ENCODE measurements around the gene ADGRL2. TPM values are rescaled to one million over a fixed set of nuclear protein-coding genes. Genes with fewer than 3 reads are reported as not detected.
A peak's percentile ranks its signal among the peaks of the same experiment; 100 is the strongest.

ADGRL2 gene
- total RNA-seq, 2 donors from 2014 or later, result 83.1 to 121 TPM

GRCh38 chr1:81758181-81758580 lies 42.6 kb upstream of the ADGRL2 start:
- Histone ChIP-seq H3K27me3 (no peaks in the 10 kb centered on the region), H3K9me3 (no peaks in the 10 kb centered on the region), H3K27ac (no peak overlapping the region), H3K4me1 (peaks cover 0 to 22% of the 10 kb centered on the region in 2 donors), H3K4me3 (no peak overlapping the region), H3K36me3 (no peaks in the 10 kb centered on the region)
- TF ChIP-seq CTCF (IDR thresholded peaks at IDR 0.05), result no peak
- DNase-seq (ENCODE audit: low spot score), result no peak

- no peaks in the 10 kb centered on the region for H3K36me3 ChIP-seq
- no peak overlapping the region for H3K27ac ChIP-seq
- H3K27me3 ChIP-seq, result no peaks in the 10 kb centered on the region
- peaks cover 0 to 22% of the 10 kb centered on the region in 2 donors for H3K4me1 ChIP-seq
- no peak overlapping the region for H3K4me3 ChIP-seq
- H3K9me3 ChIP-seq, result no peaks in the 10 kb centered on the region
- DNase-seq (ENCODE audit: low spot score), result no peak
- TF ChIP-seq CTCF (IDR thresholded peaks at IDR 0.05), result peak in 1 of 2 donors; percentile 57
These were observed 40.1 kb upstream of the ADGRL2 start for GRCh38 chr1:81760477-81761097.

GRCh38 chr1:81775510-81775909 lies 25.2 kb upstream of the ADGRL2 start:
- no peak for DNase-seq (ENCODE audit: low spot score)
- no peak for TF ChIP-seq CTCF (IDR thresholded peaks at IDR 0.05)
- no peaks in the 10 kb centered on the region for H3K4me1 ChIP-seq
- no peaks in the 10 kb centered on the region for H3K9me3 ChIP-seq
- H3K4me3 ChIP-seq, result no peak overlapping the region
- no peaks in the 10 kb centered on the region for H3K36me3 ChIP-seq
- no peaks in the 10 kb centered on the region for H3K27me3 ChIP-seq
- no peak overlapping the region for H3K27ac ChIP-seq

GRCh38 chr1:81780705-81781454 lies 19.9 kb upstream of the ADGRL2 start:
- no peaks in the 10 kb centered on the region for H3K36me3 ChIP-seq
- no peak overlapping the region for H3K4me3 ChIP-seq
- no peak overlapping the region for H3K27ac ChIP-seq
- no peak for TF ChIP-seq CTCF (IDR thresholded peaks at IDR 0.05)
- no peaks in the 10 kb centered on the region for H3K9me3 ChIP-seq
- DNase-seq (ENCODE audit: low spot score), result no peak
- no peaks in the 10 kb centered on the region for H3K4me1 ChIP-seq
- no peaks in the 10 kb centered on the region for H3K27me3 ChIP-seq

GRCh38 chr1:81781749-81782148 lies 19.0 kb upstream of the ADGRL2 start:
- Histone ChIP-seq H3K27me3 (no peaks in the 10 kb centered on the region), H3K4me1 (no peaks in the 10 kb centered on the region), H3K4me3 (no peak overlapping the region), H3K27ac (no peak overlapping the region), H3K36me3 (no peaks in the 10 kb centered on the region), H3K9me3 (no peaks in the 10 kb centered on the region)
- no peak for DNase-seq (ENCODE audit: low spot score)
- TF ChIP-seq CTCF (IDR thresholded peaks at IDR 0.05), result no peak
